ENCODE data around the gene ZNF554.
"Not testable (repeated sequence)": the region's sequence is repeated elsewhere in the genome, so short reads cannot be mapped to it uniquely, and the experiment has no call there.

Gene ZNF554

DNA sequence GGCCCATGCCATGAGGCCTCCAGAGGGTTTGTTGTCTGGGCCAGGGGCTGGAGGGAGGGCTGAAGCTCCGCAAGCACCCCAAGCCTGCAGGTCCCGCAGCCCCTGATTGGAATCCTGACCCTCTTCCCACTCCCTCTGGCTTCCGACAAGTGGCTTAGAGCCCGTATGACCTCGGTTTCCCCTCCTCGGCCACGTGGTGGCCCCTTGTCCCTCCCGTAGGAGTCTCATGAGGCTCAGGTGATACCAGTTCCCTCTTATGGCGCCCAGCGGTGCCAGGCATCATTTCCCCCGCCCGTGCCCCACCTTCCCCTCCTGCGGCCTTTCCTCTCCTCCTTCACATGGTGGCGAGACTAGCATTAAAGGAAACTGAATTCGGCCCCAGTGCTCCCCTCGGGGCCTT, 28.2 kb upstream of the ZNF554 start:
- DNase-seq, result no peak

DNA sequence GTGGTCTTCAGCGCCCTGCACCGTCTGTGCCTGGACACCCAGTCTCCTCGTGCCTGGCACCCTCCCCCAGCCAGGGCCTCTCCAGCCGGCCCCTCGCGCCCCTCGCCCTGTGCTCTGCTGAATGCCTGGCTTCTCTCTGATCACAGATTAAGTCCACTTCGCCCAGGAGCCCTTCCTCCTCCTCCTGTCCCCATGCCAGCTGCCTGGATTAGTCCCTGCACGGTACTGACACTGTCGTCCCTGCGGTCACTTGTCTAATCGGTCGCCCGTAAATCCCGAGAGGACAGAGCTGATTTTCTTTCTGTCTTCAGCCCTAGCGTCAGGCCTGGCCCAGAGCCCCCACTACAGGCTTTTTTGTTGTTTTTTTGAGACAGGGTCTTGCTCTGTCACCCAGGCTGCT, 27.8 kb upstream of the ZNF554 start:
- no peak for DNase-seq

DNA sequence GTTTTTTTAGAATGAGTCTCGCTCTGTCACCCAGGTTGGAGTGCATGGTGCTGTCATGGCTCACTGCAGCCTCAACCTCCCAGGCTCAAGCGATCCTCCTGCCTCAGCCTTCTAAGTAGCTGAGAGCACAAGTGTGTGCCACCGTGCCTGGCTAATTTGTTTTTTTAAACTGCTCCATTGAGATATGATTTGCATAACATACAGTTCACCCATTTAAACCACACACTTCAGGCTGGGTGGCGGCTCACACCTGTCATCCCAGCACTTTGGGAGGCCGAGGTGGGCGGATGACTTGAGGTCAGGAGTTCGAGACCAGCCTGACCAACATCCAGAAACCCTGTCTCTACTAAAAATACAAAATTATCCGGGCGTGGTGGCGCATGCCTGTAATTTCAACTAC, 27.0 kb upstream of the ZNF554 start:
- not testable (repeated sequence) for DNase-seq

DNA sequence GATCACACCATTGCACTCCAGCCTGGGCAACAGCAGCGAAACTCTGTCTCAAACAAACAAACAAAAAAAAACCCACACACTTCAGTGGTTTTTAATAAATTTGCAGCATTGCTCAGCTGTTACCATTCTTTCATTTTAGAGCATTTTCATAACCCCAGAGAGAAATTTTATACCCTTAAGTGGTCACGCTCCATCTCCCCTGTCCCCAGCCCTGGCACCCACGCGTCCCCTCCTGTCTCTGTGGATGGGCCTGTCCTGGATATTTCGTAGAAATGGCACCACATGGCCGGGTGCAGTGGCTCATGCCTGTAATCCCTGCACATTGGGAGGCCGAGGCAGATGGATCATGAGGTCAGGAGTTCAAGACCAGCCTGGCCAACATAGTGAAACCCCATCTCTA, 26.5 kb upstream of the ZNF554 start:
- DNase-seq, result no peak

DNA sequence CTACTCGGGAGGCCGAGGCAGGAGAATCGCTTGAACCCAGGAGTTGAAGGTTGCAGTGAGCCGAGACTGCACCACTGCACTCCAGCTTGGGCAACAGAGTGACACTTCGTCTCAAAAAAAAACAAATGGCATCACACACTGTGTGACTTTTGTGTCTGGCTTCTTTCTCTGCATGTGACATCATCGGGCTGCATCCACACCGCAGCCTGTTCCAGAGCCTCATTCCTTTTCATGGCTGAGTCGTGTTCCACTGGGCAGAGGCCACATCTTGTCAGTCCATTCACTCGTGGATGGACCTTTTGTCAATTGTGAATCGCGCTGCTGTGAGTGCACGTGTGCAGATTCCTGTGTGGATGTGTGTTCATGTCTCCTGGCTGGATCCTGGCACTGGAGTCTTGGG, 26.1 kb upstream of the ZNF554 start:
- no peak for DNase-seq

DNA sequence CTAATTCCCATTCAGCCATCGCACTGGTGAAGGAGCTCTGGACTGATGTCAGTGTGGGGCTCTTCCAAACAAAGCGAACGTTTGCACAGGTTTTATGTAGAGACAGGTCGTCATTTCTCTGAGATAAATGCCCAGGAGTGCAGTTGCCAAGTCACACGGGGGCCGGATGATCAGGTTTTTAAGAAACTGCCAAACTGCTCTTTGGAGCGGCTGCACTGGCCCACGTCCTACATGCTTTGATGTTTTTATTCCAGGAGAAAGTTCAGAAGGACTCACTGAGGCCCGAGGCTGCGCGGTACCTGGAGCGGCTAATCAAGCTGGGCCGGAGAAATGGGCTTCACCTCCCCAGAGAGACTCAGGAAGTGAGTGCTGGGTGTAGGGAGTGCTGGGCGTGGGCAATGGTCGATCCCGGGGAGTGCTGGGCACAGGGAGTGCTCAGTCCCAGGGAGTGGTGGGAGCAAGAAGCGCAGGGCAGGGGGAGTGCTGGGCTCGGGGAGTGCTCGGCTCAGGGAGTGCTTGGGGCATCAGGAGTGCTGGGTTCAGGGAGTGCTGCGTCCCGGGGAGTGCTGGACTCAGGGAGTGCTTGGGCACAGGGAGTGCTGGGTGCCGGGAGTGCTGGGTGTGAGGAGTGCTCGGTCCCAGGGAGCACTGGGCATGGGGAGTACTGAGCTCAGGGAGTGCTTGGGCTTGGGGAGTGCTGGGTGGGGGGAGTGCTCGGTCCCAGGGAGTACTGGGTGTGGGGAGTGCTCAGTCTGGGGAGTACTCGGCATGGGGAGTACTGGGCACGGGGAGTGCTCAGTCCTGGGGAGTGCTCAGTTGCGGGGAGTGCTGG, 23.6 kb upstream of the ZNF554 start:
- no peak for DNase-seq

DNA sequence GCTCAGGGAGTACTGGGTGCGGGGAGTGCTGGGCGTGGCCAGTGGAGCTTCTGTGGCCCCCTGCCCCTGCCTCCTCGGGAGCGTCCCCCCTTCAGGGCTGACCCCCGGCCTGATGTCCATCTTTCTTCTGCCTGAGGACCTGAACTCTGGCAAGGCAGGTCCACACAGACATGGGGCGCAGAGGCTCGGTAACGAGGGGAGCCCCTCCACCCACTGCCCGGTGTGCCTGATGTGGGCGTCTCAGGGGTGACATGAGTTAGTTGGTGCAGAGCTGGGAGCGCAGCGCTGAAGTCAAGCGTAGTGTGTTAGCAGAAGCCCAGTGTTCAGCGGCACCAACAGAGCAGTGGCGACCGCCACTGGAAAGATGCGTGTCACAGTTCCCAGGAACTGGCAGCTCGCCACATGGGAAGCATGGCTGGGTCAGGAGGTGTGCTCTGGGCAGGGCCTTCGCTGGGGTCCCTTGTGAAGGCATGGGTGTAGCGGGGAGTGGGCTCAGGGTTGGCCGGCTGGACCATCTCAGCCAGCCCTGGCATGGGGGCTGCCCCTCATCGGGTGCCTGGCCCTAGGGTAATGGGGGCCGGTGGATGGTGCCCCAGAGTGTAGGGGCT, 22.9 kb upstream of the ZNF554 start:
- no peak for DNase-seq

DNA sequence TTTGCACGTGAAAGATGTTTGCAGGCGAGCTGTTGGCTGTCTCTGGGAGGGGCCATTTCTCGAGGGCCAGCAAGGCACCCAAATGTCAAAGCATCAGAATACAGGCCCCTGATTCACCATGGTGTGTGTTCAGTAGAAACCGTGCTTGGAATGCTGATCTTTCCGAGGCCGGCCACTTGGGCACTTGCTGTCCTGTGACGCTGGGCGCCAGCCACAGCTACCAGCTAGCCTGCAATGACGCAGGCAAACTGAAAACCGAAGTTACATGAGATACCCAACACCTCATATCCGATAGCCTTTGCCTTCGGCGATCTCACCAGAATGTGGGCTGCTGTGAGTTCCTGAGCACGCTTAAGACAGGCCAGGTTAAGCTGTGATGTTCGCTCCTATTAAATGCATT, 22.4 kb upstream of the ZNF554 start:
- no peak for DNase-seq

DNA sequence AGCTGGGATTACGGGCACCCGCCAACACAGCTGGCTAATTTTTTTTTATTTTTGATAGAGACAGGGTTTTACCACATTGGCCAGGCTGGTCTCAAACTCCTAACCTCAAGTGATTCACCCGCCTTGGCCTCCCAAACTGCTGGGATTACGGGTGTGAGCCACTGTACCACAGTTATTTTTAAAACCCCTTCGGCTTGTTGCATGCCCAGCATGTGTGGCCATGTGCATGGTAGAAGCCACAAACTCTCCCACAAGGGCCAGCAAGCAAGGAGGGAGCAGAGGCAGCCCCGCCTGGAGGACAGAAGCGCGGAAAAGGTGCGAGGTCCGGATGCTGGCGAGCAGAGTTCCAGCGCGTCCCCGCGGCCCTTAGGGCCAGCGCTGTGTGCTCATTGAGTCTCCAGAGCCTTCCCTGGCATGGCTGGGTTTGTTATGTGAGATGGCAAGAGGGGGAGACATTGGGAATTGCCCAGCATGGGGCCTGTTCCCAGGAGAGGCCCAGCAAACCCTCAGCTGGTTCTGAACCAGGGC, 21.4 kb upstream of the ZNF554 start:
- no peak for DNase-seq

DNA sequence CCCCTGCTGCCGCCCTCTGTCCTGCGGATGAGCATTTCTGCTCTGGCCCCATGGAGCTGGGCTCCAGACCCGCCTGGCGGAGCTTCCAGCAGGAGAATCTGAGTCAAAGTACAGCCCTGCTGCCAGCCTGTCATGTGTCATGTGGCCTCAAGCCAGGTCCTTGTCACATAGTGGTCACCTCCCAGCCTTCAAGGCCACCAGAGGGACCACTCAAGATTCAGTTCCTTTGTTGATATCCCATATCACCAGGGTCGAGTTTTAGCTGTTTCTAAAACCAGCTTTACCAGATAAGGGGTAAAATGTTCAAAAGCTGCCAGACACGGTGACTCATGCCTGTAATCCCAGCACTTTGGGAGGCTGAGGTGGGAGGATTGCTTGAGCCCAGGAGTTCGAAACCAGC, 20.9 kb upstream of the ZNF554 start:
- DNase-seq, result peak; percentile 33

DNA sequence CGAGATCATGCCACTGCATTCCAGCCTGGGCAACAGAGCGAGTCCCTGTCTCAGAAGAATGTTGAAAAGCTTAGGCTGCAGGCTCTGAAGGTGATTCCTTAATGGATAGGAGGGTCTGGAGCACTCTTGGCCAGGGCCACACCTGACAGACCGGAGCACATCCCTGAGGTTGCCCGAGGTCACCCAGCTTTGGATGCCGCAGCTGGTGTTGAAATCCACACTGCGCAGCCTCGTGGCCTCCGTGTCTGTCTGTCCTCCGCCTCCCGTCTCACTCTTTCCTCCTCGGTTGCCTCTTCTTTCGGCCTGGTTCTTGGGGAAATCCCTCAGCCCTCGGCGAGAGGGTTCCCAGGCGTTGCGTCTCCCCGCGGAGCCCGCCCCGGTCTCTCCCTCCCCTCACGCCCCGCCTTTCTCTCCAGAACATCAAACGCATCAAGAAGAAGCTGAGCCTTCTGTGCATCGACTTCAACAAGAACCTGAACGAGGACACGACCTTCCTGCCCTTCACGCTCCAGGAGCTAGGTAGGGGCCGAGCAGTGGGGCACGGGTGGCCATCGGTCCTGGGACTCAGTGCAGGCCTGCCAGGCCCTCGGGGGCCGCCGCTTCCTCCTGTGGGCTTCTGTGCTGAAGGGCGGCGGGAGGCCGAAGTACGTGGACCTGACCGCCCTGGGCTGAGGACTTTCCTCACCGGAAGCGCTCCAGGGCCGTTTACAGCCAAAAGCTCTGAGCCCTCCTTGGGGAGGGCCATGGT, 20.2 kb upstream of the ZNF554 start:
- no peak for DNase-seq

DNA sequence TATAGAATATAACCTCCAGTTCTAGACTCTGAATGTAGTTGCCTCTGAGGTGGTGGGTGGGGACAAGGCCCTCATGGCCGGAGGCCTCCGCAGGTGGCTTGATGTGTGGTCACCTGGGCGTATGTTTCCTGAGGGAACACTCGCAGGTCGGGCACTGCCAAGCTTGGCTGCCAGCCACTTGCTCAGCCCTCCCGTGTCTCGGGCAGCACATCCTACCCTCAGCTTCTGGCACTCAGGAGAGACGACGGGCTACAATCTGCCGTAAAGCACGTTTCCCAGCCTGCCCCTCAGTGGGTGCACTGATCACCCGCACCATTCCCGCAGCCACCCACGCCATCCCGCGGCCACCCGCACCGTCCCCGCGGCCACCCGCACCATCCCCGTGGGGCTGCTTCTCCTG, 19.2 kb upstream of the ZNF554 start:
- no peak for DNase-seq

DNA sequence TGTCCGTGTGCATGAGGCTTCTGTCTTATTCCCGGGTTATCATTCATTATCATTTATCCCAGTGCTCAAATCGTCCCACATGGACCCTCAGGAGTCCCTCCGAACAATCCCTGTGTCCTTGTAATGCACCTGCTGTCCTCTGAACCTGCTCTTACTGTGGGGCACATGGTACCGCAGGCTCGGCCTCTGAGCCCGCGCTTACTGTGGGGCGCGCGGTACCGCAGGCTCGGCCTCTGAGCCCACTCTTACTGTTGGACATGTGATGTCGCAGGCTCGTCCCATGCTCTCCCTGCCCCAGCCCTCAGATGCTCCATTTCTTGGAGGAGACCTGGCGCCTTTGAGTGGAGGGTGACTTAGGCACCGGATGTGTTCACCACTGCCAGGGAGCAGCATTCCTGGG, 16.8 kb upstream of the ZNF554 start:
- no peak for DNase-seq

DNA sequence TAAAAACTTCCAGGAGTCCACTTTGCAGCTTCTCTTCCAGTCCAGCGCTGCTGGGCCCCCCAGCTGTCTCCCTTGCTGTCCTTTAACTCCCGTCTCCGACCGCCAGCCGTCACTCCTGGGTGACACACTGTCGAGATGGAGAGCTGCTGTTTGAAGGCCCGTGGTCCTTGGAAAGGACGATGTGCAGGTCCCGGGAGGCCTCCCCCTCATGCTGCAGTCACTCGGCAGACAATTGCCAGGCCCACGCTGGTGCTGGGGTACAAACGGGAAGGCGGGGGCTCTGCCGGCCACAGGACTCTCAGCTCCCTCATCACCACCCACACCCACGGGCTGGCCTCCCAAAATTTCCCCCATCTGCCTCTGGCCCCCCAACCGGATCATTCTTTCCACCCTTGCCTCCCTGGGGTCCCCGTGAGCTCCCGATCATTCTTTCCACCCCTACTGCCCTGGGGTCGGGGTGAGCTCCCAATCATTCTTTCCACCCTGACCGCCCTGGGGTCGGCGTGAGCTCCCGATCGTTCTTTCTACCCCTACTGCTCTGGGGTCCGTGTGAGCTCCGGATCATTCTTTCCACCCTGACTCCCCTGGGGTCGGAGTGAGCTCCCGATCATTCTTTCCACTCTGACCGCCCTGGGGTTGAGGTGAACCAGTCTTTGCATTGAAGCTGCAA, 16.0 kb upstream of the ZNF554 start:
- no peak for DNase-seq

DNA sequence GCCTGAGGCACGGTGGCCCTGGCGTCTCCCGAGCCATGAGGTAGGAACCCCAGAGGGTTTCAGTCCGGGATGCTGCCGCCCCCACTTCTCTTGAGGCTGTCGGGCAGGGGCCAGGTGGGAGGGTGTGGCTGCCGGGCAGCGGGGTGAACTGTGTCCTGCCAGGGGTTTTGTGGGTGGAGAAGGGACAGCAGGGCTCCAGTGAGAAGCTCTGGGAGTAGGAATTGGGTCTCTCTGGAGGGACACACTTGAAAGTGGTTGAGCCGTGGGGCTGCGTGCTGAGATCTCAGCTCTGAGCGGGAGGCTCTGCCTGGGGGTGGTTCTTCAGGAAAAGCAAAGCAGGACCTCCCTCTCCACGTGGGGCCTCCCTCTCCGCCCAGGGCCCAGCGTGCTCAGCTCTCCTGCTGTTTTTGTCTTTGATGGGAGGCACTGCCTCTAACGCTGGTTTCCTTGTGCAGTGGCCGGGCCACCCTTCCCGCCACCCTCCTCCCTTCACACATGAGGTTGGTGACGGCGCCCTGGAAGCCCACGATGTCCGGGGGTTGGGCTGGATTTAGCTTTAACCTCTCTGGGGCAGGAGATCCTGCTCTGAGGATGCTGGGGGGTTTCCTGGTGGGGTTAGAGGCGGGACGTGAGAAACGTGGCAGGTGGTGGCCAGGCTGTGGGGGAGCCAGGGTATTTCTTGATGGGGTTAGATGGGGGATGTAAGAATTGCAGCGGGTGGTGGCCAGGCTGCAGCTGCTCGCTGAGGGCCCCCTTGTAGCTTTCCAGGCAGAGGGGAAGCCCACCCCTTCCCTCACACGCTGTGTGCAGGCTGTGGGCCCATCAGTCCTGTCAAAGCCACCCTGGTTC, 15.3 kb upstream of the ZNF554 start:
- no peak for DNase-seq

DNA sequence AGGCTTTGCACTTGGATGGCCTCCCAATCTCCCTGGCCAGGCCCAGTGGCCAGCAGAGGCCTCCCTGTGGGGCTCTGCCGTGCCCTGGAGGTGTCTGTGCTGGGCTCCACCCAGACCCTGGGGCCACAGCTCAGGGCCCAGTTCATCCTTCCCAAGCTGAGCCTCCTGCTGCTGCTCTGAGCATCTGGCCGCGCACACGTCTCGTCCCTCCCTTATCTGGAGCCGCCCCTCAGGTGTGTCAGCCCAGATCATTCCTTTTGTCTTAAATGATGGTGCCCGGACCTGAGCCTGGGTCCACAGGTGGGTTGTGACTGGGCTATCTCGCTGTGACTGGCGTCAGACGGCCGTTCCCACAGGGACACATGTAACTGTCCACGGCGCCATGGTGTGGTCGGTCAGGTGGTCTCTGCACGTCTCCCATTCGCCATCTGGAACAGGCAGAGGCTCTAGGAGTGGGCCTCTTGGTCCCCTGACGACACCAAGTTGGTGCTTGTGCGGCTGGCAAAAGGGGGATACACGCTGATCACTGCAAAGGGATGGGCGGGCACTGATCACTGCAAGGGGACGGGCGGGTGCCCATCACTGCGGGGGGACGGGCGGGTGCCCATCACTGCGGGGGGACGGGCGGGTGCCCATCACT, 14.3 kb upstream of the ZNF554 start:
- DNase-seq, result no peak

DNA sequence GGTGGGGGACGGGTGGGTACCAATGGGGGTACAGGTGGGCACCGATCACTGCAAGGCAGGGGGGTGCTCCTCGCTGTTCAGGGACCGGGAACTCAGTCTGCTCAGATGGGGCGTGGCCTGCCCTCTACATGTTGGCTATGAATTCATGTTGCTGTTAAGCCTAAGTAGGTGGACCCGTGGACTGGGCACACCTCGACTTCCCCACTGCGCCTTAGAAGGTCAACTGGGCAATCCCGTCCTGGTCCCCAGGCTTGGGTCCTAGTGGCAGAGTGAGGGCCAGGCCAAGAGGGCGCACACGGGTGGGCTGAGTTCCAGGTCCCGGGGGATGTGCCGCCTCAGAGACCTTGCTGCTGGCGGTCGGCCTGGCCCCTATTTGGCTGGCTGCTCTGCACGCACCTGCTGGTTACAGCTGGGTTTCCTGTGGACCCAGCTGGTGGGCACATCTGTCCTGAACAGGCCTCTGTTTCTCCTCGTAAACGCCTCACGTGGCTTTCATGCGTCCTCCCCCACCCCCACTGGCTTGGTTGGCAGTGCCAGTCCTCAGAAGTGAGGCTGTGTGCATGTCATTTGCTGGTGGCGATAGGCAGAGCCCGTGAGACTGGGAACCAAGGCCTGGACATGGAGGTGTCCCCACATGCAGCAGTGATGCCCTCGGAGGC, 13.5 kb upstream of the ZNF554 start:
- no peak for DNase-seq

DNA sequence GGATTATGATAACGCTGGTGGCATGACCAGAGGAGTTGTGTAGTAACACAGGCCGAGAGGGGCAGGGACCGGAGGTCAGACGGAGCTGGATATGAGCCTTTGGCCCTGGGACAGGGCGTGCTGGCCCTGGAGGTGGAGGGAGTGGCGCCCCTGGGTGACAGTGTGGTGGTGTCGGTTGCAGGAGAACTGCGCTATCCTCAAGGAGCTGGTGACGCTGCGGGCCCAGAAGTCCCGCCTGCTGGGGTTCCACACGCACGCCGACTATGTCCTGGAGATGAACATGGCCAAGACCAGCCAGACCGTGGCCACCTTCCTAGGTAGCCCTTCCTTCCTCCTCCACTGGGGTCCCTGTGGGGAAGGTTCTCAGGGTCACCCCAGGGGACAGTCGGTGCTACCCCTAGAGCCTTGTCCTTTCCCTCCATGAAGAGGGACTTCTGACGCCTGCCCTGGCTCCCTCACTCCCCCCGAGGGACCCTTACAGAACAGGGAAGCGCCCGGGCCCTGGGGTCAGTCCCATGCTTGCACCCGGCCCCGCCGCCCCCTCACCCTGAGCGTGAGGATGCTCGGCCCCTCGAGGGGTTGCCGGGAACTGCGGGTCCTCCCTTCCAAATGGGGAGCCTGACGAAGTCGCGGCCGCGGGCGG, 12.8 kb upstream of the ZNF554 start:
- no peak for DNase-seq

DNA sequence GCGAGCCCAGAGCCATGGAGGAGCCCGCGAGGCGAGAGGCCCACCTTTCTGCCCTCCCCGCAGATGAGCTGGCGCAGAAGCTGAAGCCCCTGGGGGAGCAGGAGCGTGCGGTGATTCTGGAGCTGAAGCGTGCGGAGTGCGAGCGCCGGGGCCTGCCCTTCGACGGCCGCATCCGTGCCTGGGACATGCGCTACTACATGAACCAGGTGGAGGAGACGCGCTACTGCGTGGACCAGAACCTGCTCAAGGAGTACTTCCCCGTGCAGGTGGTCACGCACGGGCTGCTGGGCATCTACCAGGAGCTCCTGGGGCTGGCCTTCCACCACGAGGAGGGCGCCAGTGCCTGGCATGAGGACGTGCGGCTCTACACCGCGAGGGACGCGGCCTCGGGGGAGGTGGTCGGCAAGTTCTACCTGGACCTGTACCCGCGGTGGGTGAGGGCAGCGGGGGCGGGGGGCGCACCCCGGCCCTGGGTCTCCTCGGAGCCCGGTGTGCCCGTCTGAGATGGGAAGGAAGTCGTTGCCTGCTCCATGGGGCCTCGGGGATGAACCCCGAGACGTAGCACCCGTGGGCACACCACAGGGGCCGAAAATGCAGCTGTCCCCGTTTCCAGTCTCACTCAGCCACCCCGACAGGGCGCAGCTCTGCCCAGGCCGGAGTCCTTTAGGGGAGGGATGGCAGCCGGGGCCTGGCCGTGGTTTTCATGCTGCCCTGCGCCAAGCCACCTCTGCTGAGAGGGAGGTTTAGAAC, 12.1 kb upstream of the ZNF554 start:
- no peak for DNase-seq

Measured in NCI-H226 (cell line).